NK-92 treated with Interleukin-12 subunit alpha and Interleukin-12 subunit beta, amount 100 ng/mL, for 24 hours (cell line): ENCODE measurements around the gene ABCC4.
A peak's percentile ranks its signal among the peaks of the same experiment; 100 is the strongest.

ENCODE experiments used
- DNase-seq: peaks from one replicate; lab custom pipeline; 2025; lab: John Stamatoyannopoulos, UW

ABCC4 gene, protein sequence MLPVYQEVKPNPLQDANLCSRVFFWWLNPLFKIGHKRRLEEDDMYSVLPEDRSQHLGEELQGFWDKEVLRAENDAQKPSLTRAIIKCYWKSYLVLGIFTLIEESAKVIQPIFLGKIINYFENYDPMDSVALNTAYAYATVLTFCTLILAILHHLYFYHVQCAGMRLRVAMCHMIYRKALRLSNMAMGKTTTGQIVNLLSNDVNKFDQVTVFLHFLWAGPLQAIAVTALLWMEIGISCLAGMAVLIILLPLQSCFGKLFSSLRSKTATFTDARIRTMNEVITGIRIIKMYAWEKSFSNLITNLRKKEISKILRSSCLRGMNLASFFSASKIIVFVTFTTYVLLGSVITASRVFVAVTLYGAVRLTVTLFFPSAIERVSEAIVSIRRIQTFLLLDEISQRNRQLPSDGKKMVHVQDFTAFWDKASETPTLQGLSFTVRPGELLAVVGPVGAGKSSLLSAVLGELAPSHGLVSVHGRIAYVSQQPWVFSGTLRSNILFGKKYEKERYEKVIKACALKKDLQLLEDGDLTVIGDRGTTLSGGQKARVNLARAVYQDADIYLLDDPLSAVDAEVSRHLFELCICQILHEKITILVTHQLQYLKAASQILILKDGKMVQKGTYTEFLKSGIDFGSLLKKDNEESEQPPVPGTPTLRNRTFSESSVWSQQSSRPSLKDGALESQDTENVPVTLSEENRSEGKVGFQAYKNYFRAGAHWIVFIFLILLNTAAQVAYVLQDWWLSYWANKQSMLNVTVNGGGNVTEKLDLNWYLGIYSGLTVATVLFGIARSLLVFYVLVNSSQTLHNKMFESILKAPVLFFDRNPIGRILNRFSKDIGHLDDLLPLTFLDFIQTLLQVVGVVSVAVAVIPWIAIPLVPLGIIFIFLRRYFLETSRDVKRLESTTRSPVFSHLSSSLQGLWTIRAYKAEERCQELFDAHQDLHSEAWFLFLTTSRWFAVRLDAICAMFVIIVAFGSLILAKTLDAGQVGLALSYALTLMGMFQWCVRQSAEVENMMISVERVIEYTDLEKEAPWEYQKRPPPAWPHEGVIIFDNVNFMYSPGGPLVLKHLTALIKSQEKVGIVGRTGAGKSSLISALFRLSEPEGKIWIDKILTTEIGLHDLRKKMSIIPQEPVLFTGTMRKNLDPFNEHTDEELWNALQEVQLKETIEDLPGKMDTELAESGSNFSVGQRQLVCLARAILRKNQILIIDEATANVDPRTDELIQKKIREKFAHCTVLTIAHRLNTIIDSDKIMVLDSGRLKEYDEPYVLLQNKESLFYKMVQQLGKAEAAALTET (N-terminal part only)

DNA sequence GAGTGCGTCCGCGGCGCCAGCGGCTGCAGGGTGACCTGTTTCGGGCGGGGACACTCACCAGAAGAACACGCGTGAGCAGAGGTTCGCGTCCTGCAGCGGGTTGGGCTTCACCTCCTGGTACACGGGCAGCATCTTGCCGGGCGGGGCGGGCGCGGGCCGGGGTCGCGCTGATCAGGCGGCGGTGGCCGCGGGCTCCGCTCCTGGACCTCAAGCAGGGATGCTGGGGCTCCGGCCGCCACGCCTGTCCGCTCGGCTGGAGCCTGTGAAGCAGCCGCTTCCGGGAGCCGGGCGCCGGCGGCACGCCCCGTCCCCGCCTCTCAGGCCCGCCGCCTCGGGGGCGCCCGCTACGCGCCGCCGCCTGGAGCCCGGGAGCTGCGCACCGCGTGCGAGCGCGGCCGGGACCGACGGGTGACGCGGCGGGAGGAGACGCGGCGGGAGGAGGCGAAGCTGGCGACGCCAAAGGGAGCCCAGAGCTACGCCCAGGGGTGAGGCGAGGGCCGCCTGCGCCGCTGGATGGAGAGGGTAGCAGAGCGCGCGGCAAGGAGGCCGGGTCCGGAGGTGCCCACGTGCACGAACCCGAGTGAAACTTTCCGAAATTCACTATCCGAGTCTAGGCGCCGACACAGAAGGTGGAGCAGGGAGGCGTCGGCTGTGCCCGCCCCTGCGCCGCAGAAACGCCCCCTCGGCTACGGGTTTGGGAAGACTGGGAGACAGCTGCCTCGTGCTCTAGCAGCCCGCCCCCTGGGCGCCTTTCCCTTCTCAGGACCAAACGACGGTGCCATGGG is at the start of gene ABCC4:
TSS of gene ABCC4 (minus strand) at position 269 of the 785 bp plus-strand sequence. CDS start at position 132, 137 bp downstream.
- DNase-seq = peak; percentile 71

DNA sequence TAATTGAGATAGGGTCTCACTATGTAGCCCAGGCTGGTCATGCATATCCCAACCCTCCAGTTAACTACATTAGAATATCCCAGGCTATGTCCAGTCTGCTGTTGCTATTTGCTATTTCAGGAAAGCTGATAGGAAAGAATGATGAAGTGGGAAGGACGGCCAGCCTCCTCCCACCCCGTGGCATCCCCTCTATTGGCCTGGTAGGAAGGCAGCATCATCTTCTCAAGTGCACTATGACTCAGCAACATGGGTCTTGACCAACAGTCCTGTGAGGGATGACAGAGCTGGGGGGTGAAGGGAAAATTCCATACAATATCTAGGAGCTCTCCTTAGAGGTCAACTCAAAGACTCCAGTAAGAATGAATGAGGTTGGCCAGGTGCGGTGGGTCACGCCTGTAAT is 48.0 kb upstream of the ABCC4 start:
- no peak for DNase-seq

DNA sequence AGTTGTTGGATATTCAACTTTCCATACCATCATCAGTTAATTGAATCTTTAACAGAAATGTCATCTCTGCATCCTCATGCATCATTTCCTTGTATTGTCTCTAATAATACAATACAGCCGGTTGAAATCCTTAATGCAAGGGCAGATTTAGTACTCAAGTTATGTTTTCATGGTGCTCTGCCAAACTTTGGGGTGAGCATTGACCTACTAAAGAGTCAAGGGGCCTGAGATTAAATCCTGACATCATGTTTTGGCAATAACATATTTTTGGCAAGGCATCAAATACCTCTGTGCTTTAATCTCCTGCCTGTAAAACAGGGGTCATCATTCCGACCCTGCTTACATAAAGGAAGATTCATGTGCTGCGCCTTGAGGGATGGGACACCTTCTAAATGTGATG is 42.7 kb upstream of the ABCC4 start:
- no peak for DNase-seq

- no peak for DNase-seq
Observed at GRCh38 chr13:95341441-95341840, 40.2 kb upstream of the ABCC4 start.

DNA sequence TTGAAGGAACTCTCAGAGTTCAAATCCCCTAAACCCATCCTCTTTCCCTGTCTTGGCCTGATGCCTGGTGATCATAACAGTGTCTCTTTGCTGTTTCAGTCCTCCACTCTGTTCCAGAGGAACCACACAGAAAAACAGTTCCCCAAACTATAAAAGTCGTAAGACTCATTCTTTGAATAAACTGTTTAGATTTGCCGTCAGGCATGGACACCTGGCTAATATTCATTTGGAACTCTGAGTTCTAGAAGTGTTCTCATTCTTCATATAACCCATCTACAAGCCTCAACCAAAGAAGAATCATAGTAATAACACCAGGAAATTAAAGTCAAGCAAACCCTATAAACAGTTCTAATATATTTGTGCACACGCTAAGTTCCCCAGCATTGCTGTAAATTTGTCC is 37.7 kb upstream of the ABCC4 start:
- no peak for DNase-seq

- no peak for DNase-seq
Observed at GRCh38 chr13:95337597-95337996, 36.3 kb upstream of the ABCC4 start.

DNA sequence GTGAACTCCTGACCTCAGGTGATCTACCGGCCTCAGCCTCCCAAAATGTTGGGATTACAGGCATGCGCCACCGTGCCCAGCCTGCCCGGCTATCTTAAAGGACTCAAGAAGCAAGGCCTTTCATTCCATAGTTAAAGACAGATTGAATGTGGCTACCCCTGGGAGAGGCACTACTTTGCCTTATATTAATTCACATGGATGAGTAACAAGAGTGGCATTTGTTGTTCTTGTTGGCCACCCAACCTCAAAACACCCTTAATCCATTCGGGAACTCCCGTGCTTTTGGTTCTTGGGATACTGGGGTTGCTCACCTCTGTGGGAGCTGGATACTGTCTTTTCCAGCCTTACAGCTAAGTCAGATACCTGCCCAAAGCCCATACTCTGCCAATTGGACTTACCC is 34.4 kb upstream of the ABCC4 start:
- no peak for DNase-seq

GRCh38 chr13:95328386-95328785 is 27.1 kb upstream of the ABCC4 start:
- DNase-seq = no peak

DNA sequence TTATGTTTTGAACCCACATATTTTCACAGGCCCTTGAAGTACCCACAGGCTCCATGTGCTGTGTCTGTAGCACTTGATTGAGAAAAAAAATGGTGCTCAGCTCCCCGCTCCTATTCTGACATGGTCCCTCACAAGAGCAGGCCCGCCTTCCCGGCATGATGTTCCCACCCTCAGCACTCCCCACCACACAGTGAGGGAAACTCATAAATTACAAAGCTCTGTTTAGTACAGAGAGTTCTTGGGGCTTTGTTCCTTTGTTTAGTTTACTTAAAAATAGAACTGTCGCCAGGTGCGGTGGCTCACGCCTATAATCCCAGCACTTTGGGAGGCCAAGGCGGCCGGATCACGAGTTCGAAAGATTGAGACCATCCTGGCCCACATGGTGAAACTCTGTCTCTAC is 25.9 kb upstream of the ABCC4 start:
- DNase-seq = no peak

DNA sequence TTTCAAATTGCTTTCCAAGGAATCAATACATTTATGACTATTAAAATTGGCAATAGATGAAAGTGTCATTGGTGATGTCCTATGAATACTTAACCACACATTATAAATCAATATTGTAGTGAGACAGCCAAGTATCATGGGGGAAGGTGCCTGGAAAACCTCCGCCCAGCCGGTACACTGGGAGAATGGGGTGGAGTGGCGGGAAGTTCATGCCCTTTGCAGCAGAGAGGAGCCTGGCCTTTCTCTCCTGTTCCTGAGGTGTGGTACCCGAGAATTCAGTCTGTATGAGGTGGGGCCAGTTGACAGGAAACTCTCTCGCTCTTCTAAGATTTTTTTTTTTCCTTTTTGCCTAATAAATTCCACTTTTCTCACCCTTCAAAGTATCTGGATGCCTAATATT is 25.4 kb upstream of the ABCC4 start:
- no peak for DNase-seq

- no peak for DNase-seq
Observed at GRCh38 chr13:95325485-95325884, 24.2 kb upstream of the ABCC4 start.

GRCh38 chr13:95323930-95324662 is 22.8 kb upstream of the ABCC4 start:
- DNase-seq = no peak

- DNase-seq = no peak
Observed at GRCh38 chr13:95319551-95320274, 18.5 kb upstream of the ABCC4 start.

GRCh38 chr13:95317039-95317989 is 16.1 kb upstream of the ABCC4 start:
- no peak for DNase-seq

DNA sequence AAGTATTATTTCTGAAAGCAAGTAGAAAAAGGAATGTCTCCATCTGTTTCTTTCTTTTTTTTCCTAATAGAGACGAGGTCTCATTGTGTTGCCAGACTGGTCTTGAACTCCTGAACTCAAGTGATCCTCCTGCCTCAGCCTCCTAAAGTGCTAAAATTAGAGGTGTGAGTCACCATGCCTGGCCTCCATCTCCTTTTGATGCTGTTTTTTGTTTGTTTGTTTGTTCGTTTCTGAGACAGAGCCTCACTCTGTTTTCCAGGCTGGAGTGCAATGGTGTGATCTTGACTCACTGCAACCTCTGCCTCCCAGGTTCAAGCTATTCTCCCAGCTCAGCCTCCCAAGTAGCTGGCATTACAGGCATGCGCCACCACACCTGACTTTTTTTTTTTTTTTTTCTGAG is 14.5 kb upstream of the ABCC4 start:
- DNase-seq = no peak

DNA sequence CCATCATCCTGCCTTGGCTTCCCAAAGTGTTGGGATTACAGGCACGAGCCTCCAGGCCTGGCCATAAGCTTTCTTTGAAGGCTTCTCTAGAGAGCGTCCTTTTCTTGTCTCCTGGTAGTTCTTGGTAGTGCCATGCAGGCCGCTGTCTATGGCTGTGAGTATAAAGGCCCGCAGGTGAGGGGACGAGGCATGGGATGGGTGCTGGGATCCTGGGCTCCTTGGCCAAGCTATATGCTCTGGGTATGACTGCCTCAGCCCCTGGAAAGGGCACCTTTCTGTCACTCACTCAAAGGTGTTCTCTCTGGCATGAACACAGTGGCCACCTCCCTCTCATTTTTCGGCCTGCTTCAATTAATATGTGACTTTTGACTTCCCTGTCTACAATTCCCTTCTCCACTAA is 6.3 kb upstream of the ABCC4 start:
- DNase-seq = no peak

- no peak for DNase-seq
Observed at GRCh38 chr13:95304453-95304852, 3.2 kb upstream of the ABCC4 start.

DNA sequence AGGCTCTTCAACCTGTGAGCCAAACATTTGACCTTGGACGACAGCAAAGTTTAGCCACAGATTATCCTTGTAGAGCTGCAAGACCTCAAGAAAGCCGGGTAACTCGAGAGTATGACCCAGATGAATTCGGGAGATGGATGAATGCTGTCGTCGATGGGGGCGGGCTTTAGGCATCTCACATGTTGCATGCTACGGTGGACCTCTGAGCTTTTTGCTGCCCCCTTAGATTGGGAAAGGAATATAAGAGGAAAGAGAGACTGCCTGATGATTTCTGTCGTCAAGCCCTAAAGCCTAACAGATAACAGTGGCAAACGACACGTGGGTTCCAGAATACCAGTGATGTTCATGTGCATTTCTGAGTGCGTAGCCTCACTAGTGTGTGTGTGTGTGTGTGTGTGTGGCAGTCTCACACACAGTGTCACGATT is 730 bp upstream of the ABCC4 start:
- DNase-seq = no peak

DNA sequence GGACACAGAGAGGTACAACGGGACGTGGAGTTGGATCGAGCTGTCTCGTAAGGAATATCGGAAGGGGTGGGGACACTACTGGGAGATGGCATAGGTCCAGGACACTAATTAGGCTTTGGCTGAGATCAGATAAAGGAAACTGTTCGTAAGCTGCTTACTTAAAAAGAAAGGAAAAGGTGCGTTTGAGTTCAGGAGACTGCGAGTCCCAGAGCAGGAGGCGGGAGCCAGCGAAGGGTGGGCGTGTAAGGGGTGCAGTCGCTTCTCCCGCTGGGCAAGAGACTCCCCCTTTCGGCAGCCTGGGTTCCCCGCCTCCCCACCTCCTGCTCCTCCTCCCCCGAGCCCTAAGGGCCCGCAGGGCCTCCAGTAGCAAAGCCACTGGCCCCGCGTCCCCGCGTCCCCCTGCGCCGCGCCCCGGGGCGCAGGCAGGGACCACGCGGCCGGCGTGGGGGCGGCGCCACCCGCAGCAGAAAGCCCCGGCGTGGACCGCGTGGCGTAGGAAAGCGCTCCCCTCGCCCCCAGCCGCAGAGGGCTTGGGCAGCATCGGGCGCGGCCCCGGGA is 547 bp downstream of the ABCC4 start:
- DNase-seq = peak; percentile 34
